NCI-H1105 (cell line): ENCODE results near the gene CSTPP1.
"Not testable (repeated sequence)": the region's sequence is repeated elsewhere in the genome, so short reads cannot be mapped to it uniquely, and the experiment has no call there.

Experiments used
- DNase-seq: peaks from one replicate; lab custom pipeline; 2025; lab: John Stamatoyannopoulos, UW

CSTPP1 gene

DNA sequence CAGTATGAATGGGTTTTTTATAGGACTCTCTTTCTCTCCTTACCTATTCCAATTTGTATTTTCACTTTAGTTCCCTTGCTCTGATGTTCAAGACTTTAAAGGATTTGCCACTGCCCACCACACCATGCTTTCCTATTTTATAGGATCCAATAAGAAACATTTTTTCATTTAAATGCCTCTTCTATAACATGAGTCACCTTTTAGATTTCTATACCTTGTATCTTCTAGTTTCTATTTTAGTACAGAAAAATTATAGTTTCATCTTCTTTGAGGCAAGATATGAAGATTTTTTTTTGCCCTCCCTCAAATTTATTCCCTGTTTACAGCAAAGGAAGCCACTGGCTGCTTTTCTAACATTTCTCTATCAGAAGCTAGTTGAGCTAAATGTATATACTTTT, 163.4 kb downstream of the CSTPP1 start:
- no peak for DNase-seq

DNA sequence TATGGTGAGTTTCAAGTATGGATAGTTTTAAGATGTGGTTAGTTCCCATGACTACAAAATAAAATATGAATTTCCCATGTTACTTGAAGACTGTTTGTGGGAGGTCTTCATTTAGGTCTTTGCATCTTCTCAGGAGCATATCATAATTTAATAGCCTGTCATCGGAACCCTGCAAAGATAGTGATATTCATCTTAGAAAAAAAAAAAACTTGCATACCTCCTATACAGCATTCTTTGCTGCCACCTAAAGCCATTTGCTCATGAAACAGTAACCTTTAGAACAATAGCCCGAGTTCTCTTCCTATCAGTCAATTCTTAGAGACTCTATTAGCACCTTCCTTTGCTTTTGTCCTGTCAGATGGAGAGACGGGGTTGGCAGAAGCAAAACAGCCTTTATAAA, 164.8 kb downstream of the CSTPP1 start:
- no peak for DNase-seq

DNA sequence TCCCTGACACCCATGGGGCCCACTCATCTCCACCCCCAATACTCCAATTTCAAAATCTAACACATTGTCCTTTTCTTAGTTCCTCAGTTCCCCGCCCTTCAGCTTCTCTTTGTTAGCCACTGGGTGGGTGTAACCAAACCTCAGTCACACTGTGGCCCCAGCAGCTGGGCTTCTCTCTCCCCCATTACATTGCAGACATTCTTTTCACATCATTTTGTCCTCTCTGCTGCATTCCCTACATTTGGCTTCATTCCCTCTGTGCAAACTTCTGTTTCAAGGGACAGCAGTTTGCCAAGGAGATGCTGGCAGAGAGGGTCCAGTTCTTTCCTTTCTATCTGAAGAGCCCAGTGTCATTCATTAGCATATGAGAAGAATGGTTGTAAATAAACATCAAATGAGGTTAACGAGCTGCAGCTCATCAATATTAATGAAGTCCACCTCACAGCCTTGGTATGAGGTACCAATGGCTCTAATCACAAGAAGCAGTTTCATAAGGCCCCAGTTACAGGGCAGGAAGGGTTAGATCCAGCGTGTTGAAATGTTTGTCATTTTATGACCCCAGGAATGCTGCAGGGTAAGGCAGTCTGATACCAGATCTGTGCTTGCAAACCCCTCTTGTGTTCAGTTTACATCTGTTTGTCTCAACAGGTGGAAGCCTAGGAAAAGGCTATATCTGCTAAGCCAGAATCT, 167.8 kb downstream of the CSTPP1 start:
- DNase-seq = no peak

DNA sequence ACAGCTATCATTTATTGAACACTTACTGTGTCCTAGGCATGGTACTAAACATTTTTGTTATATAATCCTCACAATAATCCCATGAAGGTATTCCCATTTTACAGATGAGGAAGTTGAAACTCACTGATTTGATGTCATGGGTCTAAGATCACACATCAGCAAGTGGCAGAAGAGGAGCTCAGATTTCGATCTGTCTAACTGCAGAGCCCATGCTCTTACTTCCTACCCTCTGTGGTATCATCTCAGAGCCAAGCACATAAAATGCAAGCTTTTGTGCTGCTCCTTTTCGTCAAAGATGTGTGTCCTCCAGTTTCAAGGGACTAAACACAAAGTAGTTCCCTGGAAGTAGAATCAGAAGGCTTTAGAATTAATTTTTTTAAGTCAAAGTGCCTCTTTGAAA, 169.0 kb downstream of the CSTPP1 start:
- DNase-seq = no peak

DNA sequence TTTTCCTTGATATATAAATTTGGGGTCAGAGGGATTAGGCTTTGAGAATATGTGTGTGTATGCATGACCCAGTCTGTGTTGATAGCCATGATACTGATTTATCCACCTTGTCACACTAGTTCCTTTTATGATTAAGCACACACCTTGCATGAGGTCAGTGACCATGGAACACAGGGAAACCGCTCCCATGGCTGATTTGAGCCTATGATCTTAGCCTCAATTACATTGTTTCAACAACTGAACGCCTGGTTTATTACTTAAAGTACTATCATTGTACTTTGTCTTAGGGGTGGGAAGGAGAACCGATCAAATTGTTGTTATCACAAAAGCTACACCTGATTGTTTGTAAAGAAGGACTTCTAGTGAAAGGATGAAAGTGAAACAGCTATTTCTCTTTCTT, 169.4 kb downstream of the CSTPP1 start:
- DNase-seq = no peak

DNA sequence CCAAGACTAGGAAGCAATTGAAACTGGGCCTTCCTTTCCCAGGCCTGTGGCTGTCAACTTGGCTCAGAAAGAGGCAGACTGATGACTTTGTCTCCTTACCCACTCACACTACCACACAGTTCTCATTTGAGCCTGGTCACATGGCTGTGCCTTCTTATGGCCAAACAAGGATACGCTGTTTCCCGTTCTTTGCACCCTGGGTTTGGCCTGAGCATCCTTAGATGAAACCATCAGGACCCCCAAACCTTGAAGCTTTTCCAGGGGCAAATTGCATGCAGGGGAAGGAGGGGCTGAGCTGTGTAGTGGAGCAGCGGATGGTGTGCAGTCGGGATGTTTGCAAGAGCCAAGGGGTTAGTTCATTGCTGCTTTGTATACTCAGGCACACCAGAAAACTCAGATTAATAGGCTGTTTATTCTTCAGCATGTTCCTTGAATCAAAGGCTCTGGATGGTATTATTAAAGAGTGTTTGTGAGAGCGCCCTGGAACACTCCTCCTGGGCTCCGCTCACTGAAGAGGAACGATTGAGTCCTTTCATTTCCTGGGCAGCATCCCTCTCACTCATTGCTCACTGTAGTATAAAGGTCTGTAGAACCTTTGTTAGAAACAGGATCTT, 170.3 kb downstream of the CSTPP1 start:
- no peak for DNase-seq

DNA sequence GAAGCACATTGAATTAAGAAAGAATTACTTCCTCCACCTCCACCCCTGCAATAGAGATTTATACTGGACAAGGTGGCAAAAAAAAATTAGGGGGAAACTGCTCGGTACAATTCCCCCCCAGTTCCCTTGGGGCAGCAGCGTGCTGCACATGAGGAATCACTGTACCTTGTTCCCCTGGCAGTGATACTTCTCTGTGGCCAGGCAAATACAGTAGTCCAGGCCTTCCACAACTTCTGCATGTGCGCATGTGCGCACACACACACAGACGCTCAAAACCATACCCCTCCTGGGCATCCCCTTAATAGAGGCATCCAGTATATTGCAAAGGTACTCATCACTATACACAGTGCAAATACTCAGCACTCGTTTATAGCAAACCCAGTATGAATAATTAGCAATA, 171.2 kb downstream of the CSTPP1 start:
- DNase-seq = no peak

DNA sequence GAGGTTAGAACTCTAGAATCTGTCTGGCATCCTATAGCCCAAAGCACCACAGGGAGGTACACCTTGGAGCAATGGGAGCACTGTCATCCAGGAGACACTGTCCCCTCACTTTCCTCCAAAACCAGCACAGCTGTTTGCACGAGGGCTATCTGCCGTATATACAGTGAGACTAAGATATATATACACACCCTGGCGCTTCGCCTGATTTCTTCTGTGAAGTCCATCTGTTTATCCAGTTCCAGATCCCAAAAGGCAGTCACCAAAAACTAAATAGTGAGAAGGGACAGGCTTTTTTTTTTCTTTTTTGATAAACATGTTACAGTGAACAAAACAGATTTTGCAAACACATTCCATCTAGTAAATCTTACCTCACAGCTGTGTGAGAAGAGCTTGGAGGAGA, 171.7 kb downstream of the CSTPP1 start:
- no peak for DNase-seq

DNA sequence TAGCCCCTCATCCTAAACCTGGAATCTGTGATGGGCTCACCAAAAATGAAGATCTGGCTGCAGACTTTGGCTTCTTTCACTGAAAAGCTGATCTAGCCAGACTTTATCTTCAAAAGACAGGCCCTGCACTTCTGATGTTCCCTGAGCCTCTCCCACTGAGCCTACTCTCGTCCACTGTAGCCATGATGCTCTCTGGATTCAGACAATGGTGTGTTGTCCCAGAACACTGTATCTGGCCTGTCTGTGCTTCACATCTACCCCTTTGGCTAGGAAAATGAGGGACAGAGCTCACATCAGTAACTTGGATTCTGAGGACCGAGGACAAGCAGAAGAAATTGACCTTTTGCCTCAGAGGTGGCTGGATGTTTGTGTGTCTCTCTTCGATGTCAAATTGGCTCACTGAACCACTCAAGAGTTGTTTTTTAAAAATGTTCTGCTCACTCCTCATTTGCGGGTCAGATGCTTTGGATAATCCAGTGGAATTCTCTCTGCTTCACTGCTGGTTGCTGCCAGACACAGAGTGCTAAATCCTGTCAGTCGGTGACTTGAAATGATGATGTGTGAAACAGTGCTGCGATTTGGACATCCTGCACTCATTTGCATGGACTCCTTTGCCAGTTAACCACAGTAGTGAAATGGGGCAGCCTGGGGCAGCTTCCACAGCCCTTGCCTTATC, 172.6 kb downstream of the CSTPP1 start:
- no peak for DNase-seq

DNA sequence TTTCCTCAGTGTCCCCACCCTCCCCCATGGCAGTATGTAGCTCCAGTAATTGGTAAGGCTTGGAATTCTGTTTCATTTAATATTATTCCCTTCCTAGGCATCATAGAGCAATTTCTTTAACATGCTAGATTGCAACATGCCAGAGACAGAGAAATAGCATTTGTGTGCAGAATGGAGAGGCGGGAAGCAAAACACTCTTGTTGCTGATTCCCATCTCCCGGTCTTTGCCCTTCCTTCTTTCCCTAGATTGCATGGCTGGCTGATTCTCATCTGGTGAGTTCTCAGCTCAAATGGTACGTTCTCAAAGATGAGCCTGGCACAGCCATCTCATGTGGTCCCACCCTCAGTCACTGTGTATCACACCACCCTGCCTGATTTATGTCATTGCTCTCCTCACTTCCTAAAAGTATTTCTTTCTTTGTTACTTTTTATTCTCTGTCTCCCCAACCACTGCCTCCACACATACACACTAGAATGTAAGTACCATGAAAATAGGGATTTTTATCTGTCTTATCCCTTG, 173.2 kb downstream of the CSTPP1 start:
- DNase-seq = no peak

DNA sequence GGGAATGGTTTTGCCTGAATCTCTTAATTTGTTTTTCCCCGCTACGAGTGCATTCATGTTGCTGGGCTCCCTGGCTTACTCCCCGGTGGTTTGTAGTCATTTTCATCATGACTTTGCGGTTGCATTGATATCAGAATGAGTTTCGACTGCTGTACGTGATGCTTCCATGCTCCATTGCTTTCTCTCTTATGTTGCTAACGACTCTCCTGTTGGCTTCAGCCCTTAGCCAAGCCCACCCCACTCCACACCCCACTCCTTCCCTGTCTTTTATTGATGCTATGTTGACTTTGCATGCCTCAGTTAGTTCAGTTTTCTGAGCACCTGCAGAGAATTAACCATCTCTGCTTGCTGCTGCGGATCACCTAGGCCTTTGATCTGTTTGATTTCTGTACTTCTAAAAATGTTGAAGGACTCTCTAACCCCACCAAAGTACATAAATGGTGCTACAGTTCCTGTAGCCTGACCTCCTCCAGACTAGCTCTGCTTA, 174.8 kb downstream of the CSTPP1 start:
- DNase-seq = peak; percentile 38

DNA sequence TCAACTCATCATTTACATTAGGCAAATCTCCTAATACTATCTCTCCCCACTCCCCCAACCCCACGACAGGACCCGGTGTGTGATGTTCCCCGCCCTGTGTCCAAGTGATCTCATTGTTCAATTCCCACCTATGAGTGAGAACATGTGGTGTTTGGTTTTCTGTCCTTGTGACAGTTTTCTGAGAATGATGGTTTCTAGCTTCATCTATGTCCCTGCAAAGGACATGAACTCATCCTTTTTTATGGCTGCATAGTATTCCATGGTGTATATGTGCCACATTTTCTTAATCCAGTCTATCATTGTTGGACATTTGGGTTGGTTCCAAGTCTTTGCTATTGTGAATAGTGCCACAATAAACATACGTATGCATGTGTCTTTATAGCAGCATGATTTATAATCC, 176.4 kb downstream of the CSTPP1 start:
- DNase-seq = not testable (repeated sequence)

DNA sequence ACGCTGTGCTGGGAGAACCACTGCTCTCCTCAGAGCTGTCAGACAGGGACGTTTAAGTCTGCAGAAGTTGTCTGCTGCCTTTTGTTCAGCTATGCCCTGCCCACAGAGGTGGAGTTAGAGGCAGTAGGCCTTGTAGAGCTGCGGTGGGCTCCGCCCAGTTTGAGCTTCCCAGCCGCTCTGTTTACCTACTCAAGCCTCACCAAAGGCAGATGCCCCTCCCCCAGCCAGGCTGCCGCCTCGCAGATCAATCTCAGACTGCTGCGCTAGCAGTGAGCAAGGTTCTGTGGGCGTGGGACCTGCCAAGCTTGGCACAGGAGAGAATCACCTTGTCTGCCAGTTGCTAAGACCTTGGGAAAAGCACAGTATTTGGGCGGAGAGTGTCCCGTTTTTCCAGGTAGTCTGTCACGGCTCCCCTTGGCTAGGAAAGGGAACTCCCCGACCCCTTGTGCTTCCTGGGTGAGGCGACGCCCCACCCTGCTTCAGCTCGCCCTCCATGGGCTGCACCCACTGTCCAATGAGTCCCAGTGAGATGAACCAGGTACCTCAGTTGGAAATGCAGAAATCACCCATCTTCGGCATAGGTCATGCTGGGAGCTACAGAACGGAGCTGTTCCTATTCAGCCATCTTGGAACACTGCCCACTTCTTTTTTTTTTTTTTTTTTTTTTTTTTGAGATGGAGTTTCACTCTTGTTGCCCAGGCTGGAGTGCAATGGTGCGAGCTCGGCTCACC, 182.6 kb downstream of the CSTPP1 start:
- DNase-seq = peak; percentile 94

DNA sequence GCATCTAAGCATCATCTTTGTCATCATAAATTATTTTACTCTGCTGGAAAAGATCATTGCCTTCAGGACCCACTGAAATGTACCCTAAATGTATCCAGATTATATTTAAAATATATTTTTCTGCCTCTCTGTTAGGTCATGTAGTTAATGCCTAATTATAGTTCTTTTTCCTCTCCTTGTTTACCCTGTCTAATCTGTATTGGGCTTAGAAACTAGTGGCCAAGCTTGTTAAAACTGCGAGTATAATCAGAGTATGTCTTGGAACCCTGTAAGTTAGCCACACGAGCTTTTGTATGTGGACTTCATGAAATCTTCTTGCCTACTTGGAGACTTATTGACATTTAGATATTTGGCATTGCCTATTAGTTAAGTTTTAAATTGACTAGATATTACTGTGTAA, 184.5 kb downstream of the CSTPP1 start:
- DNase-seq = no peak

DNA sequence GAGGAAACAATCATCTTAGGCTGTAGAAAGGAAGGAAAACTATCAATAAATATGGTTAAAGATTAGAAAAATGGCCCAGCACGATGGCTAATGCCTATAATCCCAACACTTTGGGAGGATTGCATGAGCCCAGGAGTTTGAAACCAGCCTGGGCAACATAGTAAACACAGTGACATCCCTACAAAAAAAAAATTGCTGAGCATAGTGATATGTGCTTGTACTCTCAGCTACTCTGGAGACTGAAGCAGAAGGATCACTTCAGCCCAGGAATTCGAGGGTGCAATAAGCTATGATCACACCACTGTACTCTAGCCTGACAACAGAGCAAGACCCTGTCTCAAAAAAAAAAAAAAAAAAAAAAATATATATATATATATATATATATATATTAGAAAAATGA, 185.2 kb downstream of the CSTPP1 start:
- DNase-seq = no peak

DNA sequence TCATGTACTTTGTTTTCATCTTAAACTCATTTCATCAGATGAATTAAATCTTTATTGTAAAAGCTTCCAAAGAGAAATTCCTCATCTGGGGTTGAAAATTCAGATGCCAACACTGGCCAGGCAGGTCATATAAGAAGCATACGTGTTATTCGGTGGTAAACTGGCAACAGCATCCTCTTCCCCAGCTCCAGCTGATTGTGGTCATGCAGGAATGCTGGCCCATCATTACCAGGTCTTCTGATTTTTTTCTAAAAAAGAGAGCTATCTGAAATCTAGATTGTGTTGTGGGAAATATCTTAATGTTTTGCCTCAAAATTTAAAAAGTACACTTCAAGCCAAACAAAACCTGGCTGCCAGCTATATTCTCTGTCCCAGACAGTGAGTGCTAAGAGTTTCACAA, 186.5 kb downstream of the CSTPP1 start:
- DNase-seq = no peak

DNA sequence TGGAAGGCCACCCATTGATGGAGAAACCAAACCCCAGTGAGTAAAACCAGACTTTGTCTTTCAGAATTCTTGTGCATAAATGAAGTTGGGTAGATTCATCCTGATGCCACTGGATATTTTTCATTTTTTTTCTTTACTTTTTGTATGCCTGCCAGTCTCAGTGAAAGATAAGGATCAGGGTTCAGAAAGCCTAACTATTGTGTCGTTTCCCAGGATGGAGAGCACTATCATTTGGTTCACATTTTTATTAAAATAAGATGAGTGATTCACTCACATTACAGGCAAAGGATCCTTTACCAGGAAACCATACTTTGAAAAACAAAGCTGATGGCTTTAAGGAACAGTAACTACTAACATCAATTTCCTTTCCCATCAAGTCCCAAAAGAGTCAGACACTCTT, 188.1 kb downstream of the CSTPP1 start:
- DNase-seq = no peak

DNA sequence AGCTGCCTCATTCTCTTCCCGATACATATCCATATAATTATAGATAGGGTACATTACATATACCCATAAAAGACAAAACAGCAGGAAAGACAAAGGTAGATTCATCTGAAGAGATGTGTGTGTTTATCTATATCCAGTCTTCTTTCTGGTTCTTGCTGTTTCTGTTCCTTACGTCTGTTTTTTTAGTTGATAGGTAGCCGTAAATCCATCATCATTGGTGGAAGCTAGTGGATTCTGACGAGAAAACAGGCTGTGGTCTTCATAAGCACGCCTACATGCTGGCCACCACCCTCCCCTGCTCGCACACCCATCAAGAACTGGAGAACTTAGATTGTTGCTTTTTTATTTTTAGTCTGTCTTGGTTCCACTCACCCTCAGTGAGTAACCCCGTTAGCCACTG, 188.5 kb downstream of the CSTPP1 start:
- no peak for DNase-seq

DNA sequence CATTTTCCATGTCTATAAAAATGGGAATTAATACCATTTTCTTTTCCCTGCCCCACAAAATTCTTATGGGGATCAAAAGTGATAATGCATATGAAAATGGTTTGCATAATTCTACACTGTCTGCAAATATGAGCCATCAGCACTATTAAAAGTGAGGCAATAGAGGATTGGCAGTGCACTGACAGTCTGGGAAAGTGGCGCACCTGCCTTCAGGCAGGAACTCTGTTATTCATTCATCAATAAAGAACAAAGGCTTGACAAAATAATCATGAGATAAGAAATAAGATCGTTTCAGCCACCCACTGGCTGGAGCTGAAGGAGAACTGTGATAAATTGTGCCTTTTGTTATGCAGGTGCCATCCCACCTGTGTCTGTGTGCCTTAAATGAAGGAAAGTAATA, 190.7 kb downstream of the CSTPP1 start:
- DNase-seq = no peak

DNA sequence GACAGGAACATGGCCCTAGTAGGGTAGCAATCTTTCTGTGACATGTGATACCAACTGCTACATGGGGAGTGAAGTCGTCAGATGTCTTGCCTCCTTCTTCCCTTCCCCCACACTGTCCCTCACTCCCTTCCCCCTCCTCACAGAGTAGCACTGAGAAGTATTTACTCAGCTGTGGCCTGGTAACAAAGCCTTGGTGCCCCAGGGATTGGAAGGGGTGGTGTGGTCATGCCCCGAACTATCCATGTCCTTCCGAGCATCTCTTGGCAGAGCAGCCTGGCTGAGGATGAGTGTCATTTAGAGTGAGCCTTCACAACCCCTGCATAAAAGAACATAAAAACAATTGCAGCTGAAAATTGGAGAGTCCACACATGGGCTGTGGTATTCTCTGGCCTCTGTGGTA, 194.0 kb downstream of the CSTPP1 start:
- peak; percentile 13 for DNase-seq

DNA sequence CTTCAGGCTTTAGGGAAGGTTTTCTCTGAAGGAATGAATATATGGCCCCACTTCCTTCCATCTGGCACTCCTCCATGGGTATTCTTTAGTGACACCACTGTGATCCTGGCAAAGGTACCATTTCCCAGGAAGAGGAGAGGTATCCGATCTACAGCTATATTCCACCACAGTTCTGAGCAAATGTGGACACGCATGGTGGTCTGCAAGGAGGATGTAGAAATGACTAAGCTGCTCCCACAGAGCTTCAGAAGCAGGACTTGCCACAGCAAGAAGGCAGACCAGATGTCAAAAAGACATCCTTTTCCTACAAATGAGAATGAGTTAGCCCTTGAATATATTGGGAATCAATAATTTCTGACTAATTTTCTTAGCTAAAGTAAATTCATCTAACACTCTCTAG, 194.6 kb downstream of the CSTPP1 start:
- no peak for DNase-seq

DNA sequence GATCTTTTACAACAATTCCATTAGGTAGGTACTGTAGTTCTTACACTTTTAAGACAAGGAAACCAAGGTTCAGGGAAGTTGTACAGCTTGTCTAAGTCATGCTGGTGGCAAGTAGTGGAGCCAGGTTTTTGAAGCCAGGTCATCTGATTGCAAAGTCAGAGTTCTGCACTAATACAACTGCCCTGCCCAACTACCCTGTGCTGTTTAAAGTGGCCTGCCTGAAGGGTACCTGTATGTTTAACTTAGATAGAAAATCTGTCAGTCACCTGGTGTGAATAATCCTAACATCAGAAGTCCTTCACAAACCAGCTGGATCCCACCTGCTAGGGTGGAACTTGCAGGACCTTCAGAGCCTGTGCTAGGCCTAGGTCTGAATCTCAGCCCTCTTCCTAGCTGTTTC, 195.9 kb downstream of the CSTPP1 start:
- DNase-seq = no peak

DNA sequence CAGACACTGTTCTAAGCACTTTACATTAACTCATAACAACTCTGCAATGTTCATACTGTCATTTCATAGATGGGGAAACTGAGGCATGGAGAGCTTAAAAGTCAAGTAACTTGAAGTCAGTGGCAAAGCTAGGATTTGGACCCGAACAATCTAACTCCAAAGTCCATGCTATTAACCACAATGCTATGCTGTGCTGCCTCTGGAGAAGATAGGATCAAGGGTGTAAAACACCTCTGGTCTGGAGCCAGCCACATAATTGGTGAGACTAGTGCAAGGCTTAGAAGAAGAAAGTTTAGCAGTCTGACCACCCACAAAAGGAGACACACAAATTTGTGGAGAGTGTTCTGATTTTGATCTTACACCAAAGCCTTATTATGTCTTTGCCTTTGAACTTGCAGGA, 196.4 kb downstream of the CSTPP1 start:
- no peak for DNase-seq
